A549 treated with Hydrocortisone at 1 μM for 4 hours (cell line): ENCODE data around the gene MRGPRX3. TPM values are rescaled to one million over a fixed set of nuclear protein-coding genes. Genes with fewer than 3 reads are reported as not detected.

ENCODE experiments used
- total RNA-seq: library from RNA; stranded (reverse); fragments of 200-300 nt; extraction: Qiagen RNA extraction; gene quantifications from 5 replicates; pipeline ENCODE4 v1.2.3, GENCODE V29; 2022

The MRGPRX3 gene
- total RNA-seq, result 0.09 TPM in 1 of 5 replicates, not detected in the others

DNA sequence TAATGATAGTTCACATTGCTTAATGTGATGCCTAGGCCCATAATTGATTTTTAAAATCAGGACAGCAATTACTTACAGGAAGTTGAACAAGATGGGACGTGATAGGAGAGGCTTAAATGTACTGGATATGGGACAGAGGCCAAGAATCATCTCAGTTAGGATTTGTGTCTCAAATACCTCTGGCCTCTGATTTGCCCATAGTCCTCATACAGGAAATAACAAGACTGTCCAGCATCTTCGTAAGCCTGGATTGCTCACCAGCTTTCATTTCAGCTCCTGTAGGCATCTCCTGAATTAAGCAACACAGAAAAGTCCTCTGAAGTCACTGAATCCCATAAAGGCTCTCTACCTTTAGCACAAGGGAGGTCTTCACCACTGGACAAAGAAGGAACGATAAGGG, at the start of gene MRGPRX3:
Gene MRGPRX3, plus strand, starts transcription at position 231 of the 400 bp plus-strand sequence. CDS start 4,632 bp downstream, outside the sequence.

DNA sequence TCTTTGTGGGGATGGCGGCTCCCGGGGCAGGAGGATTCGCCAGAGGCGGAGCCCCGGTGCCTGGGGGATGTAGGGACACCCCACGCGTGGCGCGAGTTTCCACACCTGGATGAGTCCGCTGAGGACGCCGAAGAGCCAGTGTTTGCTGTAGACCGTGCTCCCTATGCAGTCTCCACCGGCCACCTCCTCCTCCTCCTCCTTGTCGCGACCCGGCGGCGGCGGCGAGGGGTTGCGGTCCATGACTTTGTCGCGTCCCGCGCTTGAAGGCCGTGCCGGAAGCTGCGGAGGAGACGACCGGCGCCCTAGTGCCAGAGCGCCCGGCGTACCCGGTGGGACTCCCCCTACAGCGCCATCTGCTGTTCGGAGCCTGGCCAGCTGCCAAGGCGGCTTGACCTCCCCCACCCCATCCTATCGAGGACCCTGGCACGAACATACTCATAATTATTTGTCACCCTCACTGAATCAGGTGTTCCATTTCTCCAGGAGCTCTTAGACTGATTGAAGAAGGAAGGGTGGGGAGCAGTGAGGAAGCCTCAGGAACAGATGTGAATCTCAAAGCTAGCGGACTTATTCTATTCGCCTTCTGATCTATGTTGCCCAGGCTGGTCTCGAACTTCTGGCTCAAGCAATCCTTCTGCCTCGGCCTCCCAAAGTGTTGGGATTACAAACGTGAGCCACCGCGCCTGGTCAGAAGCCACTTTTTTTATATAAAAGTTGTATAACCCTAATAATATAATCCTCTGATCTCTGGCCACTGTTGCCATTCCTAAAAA, 26.4 kb upstream of the MRGPRX3 start, which contains the start of gene SAAL1:
Gene SAAL1, minus strand, starts transcription at position 281 of the 773 bp plus-strand sequence. Its CDS starts 41 bp downstream, at position 240.

DNA sequence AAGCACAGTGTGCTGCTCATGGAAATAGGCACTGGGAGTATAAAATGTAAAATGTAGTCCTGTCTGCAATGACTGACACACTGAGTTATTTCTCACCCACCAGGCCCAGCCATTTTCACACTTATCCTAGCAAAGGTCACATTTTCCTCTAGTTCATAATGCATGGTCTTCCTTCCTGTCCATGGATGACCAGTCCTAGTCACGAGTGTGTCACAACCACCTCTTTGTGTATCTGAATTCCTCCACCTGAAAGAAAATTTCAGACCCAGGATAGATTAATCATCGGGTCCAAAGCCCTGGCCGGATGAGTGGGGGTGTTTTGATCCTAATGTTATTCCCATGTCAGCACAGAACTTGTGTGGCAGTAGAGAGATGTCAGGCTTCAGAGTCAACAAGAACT, 40.3 kb downstream of the MRGPRX3 start, which contains the start of gene MRGPRX4:
Gene MRGPRX4, plus strand, starts transcription at position 172 of the 400 bp plus-strand sequence. CDS start 420 bp downstream, outside the sequence.

Other genes with a start within 250 kb of the MRGPRX3 start
- gene SERGEF, start 119.5 kb upstream of the MRGPRX3 start, total RNA-seq, result 15.6 to 18.5 TPM (median 16.5 TPM) in 5 replicates
- 0.03 to 0.15 TPM (median 0.05 TPM) in 4 of 5 replicates, not detected in the other for gene TPH1, start 86.3 kb upstream of the MRGPRX3 start, total RNA-seq
- gene SAAL1, start 26.5 kb upstream of the MRGPRX3 start, total RNA-seq, result 37.5 to 45.4 TPM (median 39.3 TPM) in 5 replicates
- gene MRGPRX4, start 40.3 kb downstream of the MRGPRX3 start, total RNA-seq, result not detected in 5 replicates
- not detected in 5 replicates for gene SAA4, start 104.2 kb downstream of the MRGPRX3 start, total RNA-seq
- 0.15 to 0.31 TPM (median 0.22 TPM) in 4 of 5 replicates, not detected in the other for gene SAA2, start 116.1 kb downstream of the MRGPRX3 start, total RNA-seq
- 2.4 to 4.0 TPM (median 3.4 TPM) in 5 replicates for gene SAA1, start 133.7 kb downstream of the MRGPRX3 start, total RNA-seq
- 12.4 to 18.0 TPM (median 14.4 TPM) in 5 replicates for gene HPS5, start 189.6 kb downstream of the MRGPRX3 start, total RNA-seq
- gene GTF2H1, start 190.0 kb downstream of the MRGPRX3 start, total RNA-seq, result 34.1 to 41.3 TPM (median 37.7 TPM) in 5 replicates